ENCODE results near the gene MRGPRX3.

DNA sequence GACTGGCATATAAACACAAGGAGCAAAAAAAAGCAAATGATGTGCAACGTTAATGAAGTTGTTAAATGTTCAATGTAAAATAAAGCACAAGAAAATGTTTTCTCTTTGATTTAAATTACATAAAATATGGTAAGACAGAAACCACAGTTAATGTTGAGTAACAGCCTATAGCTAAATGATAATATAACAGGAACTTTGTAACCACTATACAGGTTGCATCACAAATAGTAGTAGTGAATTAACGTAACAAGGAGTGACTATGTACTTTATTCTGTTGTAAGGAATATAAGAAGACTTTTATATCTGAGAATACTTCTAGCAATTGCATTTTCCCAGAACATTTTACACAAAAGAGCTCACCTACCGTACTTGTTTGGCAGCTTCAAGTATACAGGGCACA, 43.4 kb upstream of the MRGPRX3 start:
- TF ChIP-seq, protein P1, sequence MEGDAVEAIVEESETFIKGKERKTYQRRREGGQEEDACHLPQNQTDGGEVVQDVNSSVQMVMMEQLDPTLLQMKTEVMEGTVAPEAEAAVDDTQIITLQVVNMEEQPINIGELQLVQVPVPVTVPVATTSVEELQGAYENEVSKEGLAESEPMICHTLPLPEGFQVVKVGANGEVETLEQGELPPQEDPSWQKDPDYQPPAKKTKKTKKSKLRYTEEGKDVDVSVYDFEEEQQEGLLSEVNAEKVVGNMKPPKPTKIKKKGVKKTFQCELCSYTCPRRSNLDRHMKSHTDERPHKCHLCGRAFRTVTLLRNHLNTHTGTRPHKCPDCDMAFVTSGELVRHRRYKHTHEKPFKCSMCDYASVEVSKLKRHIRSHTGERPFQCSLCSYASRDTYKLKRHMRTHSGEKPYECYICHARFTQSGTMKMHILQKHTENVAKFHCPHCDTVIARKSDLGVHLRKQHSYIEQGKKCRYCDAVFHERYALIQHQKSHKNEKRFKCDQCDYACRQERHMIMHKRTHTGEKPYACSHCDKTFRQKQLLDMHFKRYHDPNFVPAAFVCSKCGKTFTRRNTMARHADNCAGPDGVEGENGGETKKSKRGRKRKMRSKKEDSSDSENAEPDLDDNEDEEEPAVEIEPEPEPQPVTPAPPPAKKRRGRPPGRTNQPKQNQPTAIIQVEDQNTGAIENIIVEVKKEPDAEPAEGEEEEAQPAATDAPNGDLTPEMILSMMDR (conservative IDR thresholded peaks at IDR 0.05; ENCODE audit: low read depth, low read length) = no peak
- TF ChIP-seq POLR2A (IDR thresholded peaks at IDR 0.05; ENCODE audit: low read depth, low read length) (no peak), FOS (IDR thresholded peaks at IDR 0.05; ENCODE audit: low read depth, low read length) (no peak), RAD21 (IDR thresholded peaks at IDR 0.05; ENCODE audit: low read length) (no peak), MXI1 (IDR thresholded peaks at IDR 0.05; ENCODE audit: borderline replicate concordance, low read depth, low read length) (no peak), MAZ (IDR thresholded peaks at IDR 0.05; ENCODE audit: borderline replicate concordance, low read depth, low read length) (no peak), RCOR1 (IDR thresholded peaks at IDR 0.05; ENCODE audit: insufficient replicate concordance, low read length) (no peak), SMC3 (IDR thresholded peaks at IDR 0.05; ENCODE audit: low read depth, low read length) (no peak), CHD1 (IDR thresholded peaks at IDR 0.05; ENCODE audit: low read depth, low read length) (no peak), CEBPB (IDR thresholded peaks at IDR 0.05; ENCODE audit: low read depth, low read length) (0 out of 2 replicates have a peak, but pooled peaks have one; percentile 38), RFX5 (IDR thresholded peaks at IDR 0.05; ENCODE audit: low read depth, low read length) (no peak), MAFK (IDR thresholded peaks at IDR 0.05; ENCODE audit: low read depth, low read length) (no peak)
- TF ChIP-seq, protein P2, sequence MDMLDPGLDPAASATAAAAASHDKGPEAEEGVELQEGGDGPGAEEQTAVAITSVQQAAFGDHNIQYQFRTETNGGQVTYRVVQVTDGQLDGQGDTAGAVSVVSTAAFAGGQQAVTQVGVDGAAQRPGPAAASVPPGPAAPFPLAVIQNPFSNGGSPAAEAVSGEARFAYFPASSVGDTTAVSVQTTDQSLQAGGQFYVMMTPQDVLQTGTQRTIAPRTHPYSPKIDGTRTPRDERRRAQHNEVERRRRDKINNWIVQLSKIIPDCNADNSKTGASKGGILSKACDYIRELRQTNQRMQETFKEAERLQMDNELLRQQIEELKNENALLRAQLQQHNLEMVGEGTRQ (IDR thresholded peaks at IDR 0.05; ENCODE audit: low read depth, low read length) = no peak
- TF ChIP-seq, protein P3, sequence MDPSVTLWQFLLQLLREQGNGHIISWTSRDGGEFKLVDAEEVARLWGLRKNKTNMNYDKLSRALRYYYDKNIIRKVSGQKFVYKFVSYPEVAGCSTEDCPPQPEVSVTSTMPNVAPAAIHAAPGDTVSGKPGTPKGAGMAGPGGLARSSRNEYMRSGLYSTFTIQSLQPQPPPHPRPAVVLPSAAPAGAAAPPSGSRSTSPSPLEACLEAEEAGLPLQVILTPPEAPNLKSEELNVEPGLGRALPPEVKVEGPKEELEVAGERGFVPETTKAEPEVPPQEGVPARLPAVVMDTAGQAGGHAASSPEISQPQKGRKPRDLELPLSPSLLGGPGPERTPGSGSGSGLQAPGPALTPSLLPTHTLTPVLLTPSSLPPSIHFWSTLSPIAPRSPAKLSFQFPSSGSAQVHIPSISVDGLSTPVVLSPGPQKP (IDR thresholded peaks at IDR 0.05; ENCODE audit: borderline replicate concordance, low read depth, low read length) = no peak

Data from IMR-90 (cell line).